HEK293T (cell line): Measurements from ENCODE around the gene STT3B.

ENCODE experiments used
- BHLHE40 ChIP-seq: fragments of 450-650 bp; IDR thresholded peaks from 2 replicates; pipeline ENCODE4 v1.6.1; 2016; ENCODE audit warnings: mild to moderate bottlenecking, moderate library complexity, borderline replicate concordance
- FOXA1 ChIP-seq: fragments of 450-650 bp; IDR thresholded peaks from 2 replicates; pipeline ENCODE4 v1.6.1; 2016; ENCODE audit warnings: mild to moderate bottlenecking
- FOXK2 ChIP-seq: fragments of 450-650 bp; IDR thresholded peaks from 2 replicates; pipeline ENCODE4 v1.6.1; 2016; ENCODE audit warnings: mild to moderate bottlenecking
- FOXM1 ChIP-seq: fragments of 450-650 bp; IDR thresholded peaks from 2 replicates; pipeline ENCODE4 v1.6.1; 2017; ENCODE audit warnings: mild to moderate bottlenecking, borderline replicate concordance
- SP1 ChIP-seq: fragments of 450-650 bp; IDR thresholded peaks from 2 replicates; pipeline ENCODE4 v1.6.1; 2017
- TARDBP ChIP-seq: fragments of 450-650 bp; IDR thresholded peaks from 2 replicates; pipeline ENCODE4 v1.6.1; 2016

DNA sequence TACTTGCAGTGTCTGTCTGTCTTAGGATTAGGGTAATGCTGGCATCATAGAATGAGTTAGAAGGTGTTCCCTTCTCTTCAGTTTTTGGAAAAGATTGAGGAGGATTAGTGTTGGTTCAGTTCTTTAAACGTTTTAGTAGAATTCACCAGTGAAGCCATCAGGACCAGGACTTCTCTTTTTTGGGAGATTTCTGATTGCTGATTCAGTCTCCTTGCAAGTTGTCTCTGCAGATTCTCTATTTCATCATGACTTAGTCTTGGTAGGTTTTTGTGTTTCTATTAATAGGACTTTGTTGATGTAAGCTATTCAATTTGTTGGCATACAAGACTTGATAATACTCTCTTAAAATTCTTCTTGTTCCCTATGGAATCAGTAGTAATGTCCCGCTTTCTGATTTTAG, 48.9 kb downstream of the STT3B start:
- no peak for TF ChIP-seq TARDBP
- no peak for TF ChIP-seq BHLHE40
- no peak for TF ChIP-seq FOXA1
- no peak for TF ChIP-seq FOXK2
- no peak for TF ChIP-seq FOXM1
- no peak for TF ChIP-seq SP1
